AG09309 (cell line): ENCODE measurements around the gene NTM.

ENCODE experiments used
- DNase-seq: peaks from one replicate; pipeline ENCODE4 v3.0.0-alpha.2; 2010; ENCODE audit warnings: low read depth
- H3K4me3 ChIP-seq: 2 replicates; pipeline ENCODE4 v1.5.1; 2011; ENCODE audit warnings: mild to moderate bottlenecking, low read depth, low read length, moderate library complexity; ENCODE audit not compliant: control insufficient read depth
- TF ChIP-seq, protein P1 (sequence below): IDR thresholded peaks from 2 replicates; pipeline ENCODE4 v1.5.1; 2011; ENCODE audit warnings: mild to moderate bottlenecking, low read depth, low read length, inconsistent platforms; ENCODE audit not compliant: insufficient read depth, control insufficient read depth; ENCODE audit errors: missing control alignments

Gene NTM

DNA sequence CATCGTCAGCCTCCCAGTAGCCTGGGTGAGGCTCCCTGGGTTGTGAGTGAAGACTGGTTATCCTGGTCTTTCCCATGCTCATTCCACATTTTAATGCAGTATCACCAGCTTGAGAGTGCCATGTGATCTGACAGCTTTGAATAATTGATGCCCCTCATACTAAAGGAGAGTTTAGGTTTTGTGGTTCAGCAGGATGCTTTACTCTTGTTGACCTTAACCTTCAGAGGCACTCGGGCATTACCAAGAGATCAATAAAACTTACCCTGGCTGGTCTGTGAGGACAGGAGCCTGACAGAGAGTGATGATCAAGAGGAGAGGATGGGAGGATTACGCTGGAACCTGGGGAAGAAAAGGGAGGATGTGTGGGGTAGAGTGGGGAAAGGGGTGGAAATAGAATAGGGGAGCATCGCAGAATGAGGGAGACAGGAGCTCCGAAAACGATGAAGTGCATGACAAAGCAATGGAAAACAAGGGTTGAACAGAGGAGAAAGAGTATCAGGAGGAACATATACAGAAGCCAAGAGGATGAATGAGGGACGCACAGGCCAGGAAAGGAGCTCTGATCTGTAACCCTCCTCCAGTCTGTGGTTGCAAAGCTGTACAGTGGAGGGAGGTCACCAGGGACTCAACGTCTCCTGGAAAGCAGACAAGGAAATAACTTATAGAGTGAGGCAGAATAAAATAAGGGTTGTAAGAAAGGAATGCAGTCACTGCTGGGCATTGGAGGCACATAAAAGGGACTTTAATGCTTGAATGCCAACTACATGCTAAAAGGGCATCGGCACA lies 594.5 kb downstream of the NTM start:
- no peak overlapping the region for H3K4me3 ChIP-seq
- TF ChIP-seq, protein P1, sequence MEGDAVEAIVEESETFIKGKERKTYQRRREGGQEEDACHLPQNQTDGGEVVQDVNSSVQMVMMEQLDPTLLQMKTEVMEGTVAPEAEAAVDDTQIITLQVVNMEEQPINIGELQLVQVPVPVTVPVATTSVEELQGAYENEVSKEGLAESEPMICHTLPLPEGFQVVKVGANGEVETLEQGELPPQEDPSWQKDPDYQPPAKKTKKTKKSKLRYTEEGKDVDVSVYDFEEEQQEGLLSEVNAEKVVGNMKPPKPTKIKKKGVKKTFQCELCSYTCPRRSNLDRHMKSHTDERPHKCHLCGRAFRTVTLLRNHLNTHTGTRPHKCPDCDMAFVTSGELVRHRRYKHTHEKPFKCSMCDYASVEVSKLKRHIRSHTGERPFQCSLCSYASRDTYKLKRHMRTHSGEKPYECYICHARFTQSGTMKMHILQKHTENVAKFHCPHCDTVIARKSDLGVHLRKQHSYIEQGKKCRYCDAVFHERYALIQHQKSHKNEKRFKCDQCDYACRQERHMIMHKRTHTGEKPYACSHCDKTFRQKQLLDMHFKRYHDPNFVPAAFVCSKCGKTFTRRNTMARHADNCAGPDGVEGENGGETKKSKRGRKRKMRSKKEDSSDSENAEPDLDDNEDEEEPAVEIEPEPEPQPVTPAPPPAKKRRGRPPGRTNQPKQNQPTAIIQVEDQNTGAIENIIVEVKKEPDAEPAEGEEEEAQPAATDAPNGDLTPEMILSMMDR, result no peak
- no peak for DNase-seq

DNA sequence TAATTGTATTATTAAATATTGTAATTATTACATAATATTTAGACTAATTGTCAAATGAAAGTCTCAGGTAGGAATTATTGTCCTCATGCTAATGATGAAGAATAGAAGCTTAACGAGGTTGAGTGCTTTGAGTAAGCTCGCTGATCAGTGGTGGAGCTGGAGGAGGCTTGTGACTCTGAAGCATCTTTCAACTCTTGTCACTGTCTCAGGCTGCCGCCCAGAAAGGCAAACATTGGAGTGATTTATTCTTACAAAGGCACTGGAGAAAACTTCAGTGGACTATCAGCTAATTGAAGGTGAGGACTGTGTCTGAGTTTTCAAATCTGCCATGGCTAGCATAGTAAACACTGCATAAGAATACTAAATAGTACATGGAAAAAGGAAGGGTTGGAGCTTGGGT lies 595.1 kb downstream of the NTM start:
- TF ChIP-seq, protein P1, result no peak

DNA sequence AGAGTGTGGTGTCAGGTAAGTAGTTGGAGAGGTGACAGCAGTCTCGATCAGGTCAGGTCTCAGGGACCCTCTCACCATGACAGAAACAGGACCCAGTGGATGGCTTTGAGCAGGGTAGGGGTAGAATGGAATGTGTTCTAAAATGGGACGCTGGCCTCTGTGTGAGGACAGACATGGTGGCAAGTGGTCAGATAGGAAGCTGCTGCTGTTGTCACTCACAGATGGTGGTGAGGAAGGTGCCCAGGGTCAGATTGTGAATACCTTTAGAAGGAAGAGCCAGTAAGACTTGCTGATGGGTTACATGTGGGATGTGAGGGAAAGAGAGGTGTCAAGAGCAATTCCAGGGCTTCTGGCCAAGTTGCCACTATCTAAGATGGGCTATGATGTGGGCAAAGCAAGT lies 596.3 kb downstream of the NTM start:
- no peak for DNase-seq
- TF ChIP-seq, protein P1, result no peak
- no peak overlapping the region for H3K4me3 ChIP-seq

More for the DNA sequence above, 595.1 kb downstream of the NTM start:
- H3K4me3 ChIP-seq, result no peak overlapping the region
- no peak for DNase-seq

DNA sequence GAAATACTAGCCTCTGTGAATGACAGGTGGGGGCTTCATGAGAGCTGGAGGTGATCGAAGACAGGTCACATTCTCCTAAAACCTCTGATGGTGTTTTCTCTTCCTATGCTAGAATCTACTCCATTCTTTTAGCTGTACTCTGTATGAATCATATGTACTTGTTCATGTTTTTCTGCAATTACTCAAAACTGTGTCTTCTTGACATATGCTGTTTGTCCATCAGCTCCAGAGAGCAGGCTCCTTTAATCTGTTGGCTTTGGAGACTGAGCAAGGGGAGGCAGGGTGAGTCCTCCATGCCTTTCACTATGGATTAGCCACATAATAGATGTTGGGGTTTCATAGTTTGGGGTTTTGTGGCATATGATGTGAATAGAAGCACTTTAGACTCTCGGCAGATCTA lies 598.8 kb downstream of the NTM start:
- TF ChIP-seq, protein P1, result no peak
- H3K4me3 ChIP-seq, result no peak overlapping the region
- DNase-seq, result no peak

DNA sequence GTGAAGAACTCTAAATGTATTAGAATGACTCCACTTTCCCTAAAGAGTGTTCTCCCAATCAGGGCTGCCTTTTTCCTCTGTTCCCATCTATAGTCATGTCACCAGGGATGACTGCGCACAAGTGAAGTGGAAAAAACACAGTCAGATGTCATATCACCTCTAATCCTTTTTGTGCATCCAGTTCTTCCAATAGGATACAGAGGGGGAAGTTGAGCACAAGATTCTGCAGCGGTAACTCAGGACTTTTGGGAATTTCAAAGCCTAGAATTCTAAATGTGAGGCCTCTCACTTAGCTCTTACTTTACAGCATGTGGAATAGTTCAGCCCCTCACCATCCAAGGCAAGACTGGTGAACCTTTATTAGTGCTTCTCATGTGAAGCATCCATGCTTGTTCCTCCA lies 602.6 kb downstream of the NTM start:
- TF ChIP-seq, protein P1, result no peak
- DNase-seq, result no peak
- H3K4me3 ChIP-seq, result no peak overlapping the region

DNA sequence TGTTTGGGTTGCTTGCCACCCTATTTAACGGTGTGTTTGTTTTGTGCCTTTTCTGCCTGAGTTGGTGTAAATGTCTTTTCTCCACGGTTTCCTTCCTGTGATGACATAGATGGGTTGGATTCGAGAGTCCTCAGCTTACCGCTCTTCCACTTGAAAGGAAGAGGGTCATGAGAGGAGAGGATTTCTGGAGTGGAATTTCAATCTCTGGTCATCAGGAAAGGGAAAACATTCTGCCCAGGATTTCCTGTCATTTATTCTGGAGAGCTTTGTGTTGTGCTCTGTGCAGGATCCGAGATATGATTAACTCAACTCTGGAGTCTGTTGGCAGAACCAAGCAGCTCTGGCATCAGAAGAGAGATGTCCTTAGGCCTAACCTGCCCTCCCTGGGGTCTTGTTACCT lies 605.2 kb downstream of the NTM start:
- TF ChIP-seq, protein P1, result no peak
- DNase-seq, result no peak
- H3K4me3 ChIP-seq, result no peak overlapping the region
